ENCODE results near the gene NFATC1. TPM values are rescaled to one million over a fixed set of nuclear protein-coding genes. Genes with fewer than 3 reads are reported as not detected.
A peak's percentile ranks its signal among the peaks of the same experiment; 100 is the strongest.

Gene NFATC1
- total RNA-seq, 2 experiments from 2014 or later: 36.9 to 37.1 TPM

GRCh38 chr18:79418642-79419041, 22.9 kb downstream of the NFATC1 start:
- no peaks in the 10 kb centered on the region for H3K9me3 Mint-ChIP-seq
- H3K36me3 Mint-ChIP-seq (ENCODE audit: low read depth): peaks cover 13% of the 10 kb centered on the region
- no peak overlapping the region for H3K4me3 Mint-ChIP-seq
- DNase-seq: no peak
- no peaks in the 10 kb centered on the region for H3K4me1 Mint-ChIP-seq
- no peak overlapping the region for H3K27ac Mint-ChIP-seq
- POLR2A ChIA-PET: no interaction called here
- CTCF ChIA-PET: interaction anchor here (1.0 kb wide), 1 partner anchor 13 kb away, joined by 5 read pairs; no protein-coding TSS in a partner anchor
- H3K27me3 Mint-ChIP-seq: no peaks in the 10 kb centered on the region

- peaks cover 8% of the 10 kb centered on the region for H3K4me1 Mint-ChIP-seq
- POLR2A ChIA-PET: no interaction called here
- no peaks in the 10 kb centered on the region for H3K9me3 Mint-ChIP-seq
- H3K36me3 Mint-ChIP-seq (ENCODE audit: low read depth): peaks cover 8% of the 10 kb centered on the region
- H3K27ac Mint-ChIP-seq: no peak overlapping the region
- H3K4me3 Mint-ChIP-seq: no peak overlapping the region
- CTCF ChIA-PET: no interaction called here
- no peak for DNase-seq
- no peaks in the 10 kb centered on the region for H3K27me3 Mint-ChIP-seq
These were observed 24.5 kb downstream of the NFATC1 start for GRCh38 chr18:79420033-79420745.

- CTCF ChIA-PET: interaction anchor here (0.5 to 1.1 kb wide), 3 partner anchors 15 to 109 kb away, joined by 3 to 5 read pairs (median 3); no protein-coding TSS in a partner anchor
- Mint-ChIP-seq H3K9me3 (no peaks in the 10 kb centered on the region), H3K4me1 (peaks cover 13% of the 10 kb centered on the region), H3K27me3 (no peaks in the 10 kb centered on the region), H3K4me3 (no peak overlapping the region), H3K36me3 (ENCODE audit: low read depth) (peaks cover 8% of the 10 kb centered on the region), H3K27ac (no peak overlapping the region)
- DNase-seq: no peak
- POLR2A ChIA-PET: no interaction called here
These were observed 25.6 kb downstream of the NFATC1 start for GRCh38 chr18:79421275-79421857.

- Mint-ChIP-seq H3K4me1 (peaks cover 13% of the 10 kb centered on the region), H3K36me3 (ENCODE audit: low read depth) (peaks cover 8% of the 10 kb centered on the region), H3K27ac (no peak overlapping the region), H3K27me3 (no peaks in the 10 kb centered on the region), H3K9me3 (no peaks in the 10 kb centered on the region), H3K4me3 (no peak overlapping the region)
- ChIA-PET POLR2A (no interaction called here), CTCF (interaction anchor here (0.5 to 1.1 kb wide), 3 partner anchors 16 to 108 kb away, joined by 3 to 5 read pairs (median 3); no protein-coding TSS in a partner anchor)
- DNase-seq: no peak
These were observed 26.5 kb downstream of the NFATC1 start for GRCh38 chr18:79422022-79422782.

- ChIA-PET CTCF (no interaction called here), POLR2A (no interaction called here)
- no peak overlapping the region for H3K4me3 Mint-ChIP-seq
- H3K36me3 Mint-ChIP-seq (ENCODE audit: low read depth): peaks cover 8% of the 10 kb centered on the region
- DNase-seq: no peak
- peaks cover 13% of the 10 kb centered on the region for H3K4me1 Mint-ChIP-seq
- no peak overlapping the region for H3K27ac Mint-ChIP-seq
- no peaks in the 10 kb centered on the region for H3K27me3 Mint-ChIP-seq
- H3K9me3 Mint-ChIP-seq: no peaks in the 10 kb centered on the region
These were observed 27.0 kb downstream of the NFATC1 start for GRCh38 chr18:79422783-79423165.

GRCh38 chr18:79423211-79424007, 27.7 kb downstream of the NFATC1 start:
- POLR2A ChIA-PET: no interaction called here
- Mint-ChIP-seq H3K27ac (no peak overlapping the region), H3K4me1 (peaks cover 16% of the 10 kb centered on the region), H3K36me3 (ENCODE audit: low read depth) (peaks cover 8% of the 10 kb centered on the region), H3K27me3 (no peaks in the 10 kb centered on the region), H3K9me3 (no peaks in the 10 kb centered on the region), H3K4me3 (no peak overlapping the region)
- CTCF ChIA-PET: no interaction called here
- no peak for DNase-seq

GRCh38 chr18:79424008-79424565, 28.4 kb downstream of the NFATC1 start:
- Mint-ChIP-seq H3K4me3 (no peak overlapping the region), H3K4me1 (peaks cover 16% of the 10 kb centered on the region), H3K27ac (peak overlapping the region; percentile 65), H3K36me3 (ENCODE audit: low read depth) (peaks cover 8% of the 10 kb centered on the region), H3K27me3 (no peaks in the 10 kb centered on the region), H3K9me3 (no peaks in the 10 kb centered on the region)
- POLR2A ChIA-PET: no interaction called here
- no peak for DNase-seq
- CTCF ChIA-PET: no interaction called here

- no peak for DNase-seq
- no peaks in the 10 kb centered on the region for H3K27me3 Mint-ChIP-seq
- H3K9me3 Mint-ChIP-seq: no peaks in the 10 kb centered on the region
- no peak overlapping the region for H3K27ac Mint-ChIP-seq
- ChIA-PET POLR2A (no interaction called here), CTCF (no interaction called here)
- no peak overlapping the region for H3K4me3 Mint-ChIP-seq
- H3K4me1 Mint-ChIP-seq: peaks cover 21% of the 10 kb centered on the region
- H3K36me3 Mint-ChIP-seq (ENCODE audit: low read depth): peaks cover 10% of the 10 kb centered on the region
These were observed 29.3 kb downstream of the NFATC1 start for GRCh38 chr18:79424880-79425568.

- no peaks in the 10 kb centered on the region for H3K9me3 Mint-ChIP-seq
- H3K36me3 Mint-ChIP-seq (ENCODE audit: low read depth): peaks cover 10% of the 10 kb centered on the region
- ChIA-PET POLR2A (no interaction called here), CTCF (interaction anchor here (1.1 kb wide), 1 partner anchor 114 kb away, joined by 3 read pairs; no protein-coding TSS in a partner anchor)
- peaks cover 21% of the 10 kb centered on the region for H3K4me1 Mint-ChIP-seq
- H3K4me3 Mint-ChIP-seq: no peak overlapping the region
- DNase-seq: no peak
- no peak overlapping the region for H3K27ac Mint-ChIP-seq
- H3K27me3 Mint-ChIP-seq: no peaks in the 10 kb centered on the region
These were observed 29.8 kb downstream of the NFATC1 start for GRCh38 chr18:79425569-79425886.

- Mint-ChIP-seq H3K27me3 (no peaks in the 10 kb centered on the region), H3K9me3 (no peaks in the 10 kb centered on the region), H3K36me3 (ENCODE audit: low read depth) (peaks cover 10% of the 10 kb centered on the region), H3K27ac (no peak overlapping the region), H3K4me1 (peaks cover 24% of the 10 kb centered on the region), H3K4me3 (no peak overlapping the region)
- CTCF ChIA-PET: interaction anchor here (0.7 to 1.1 kb wide), 4 partner anchors 9 to 113 kb away, joined by 3 read pairs; no protein-coding TSS in a partner anchor
- no peak for DNase-seq
- POLR2A ChIA-PET: no interaction called here
These were observed 30.9 kb downstream of the NFATC1 start for GRCh38 chr18:79426376-79427300.

GRCh38 chr18:79427368-79428225, 31.9 kb downstream of the NFATC1 start:
- POLR2A ChIA-PET: no interaction called here
- CTCF ChIA-PET: interaction anchor here (0.7 to 1.3 kb wide), 5 partner anchors 8 to 23 kb away, joined by 3 read pairs; no protein-coding TSS in a partner anchor
- peaks cover 10% of the 10 kb centered on the region for H3K36me3 Mint-ChIP-seq (ENCODE audit: low read depth)

More at GRCh38 chr18:79427368-79428225, 31.9 kb downstream of the NFATC1 start:
- Mint-ChIP-seq H3K9me3 (no peaks in the 10 kb centered on the region), H3K4me1 (peaks cover 24% of the 10 kb centered on the region), H3K27ac (no peak overlapping the region), H3K27me3 (no peaks in the 10 kb centered on the region), H3K4me3 (no peak overlapping the region)
- no peak for DNase-seq

All from activated CD4-positive, alpha-beta T cell treated with anti-CD3 and anti-CD28 coated beads, Interleukin-2, amount 10 ng/mL, durations not matched to agents 7 days and 5 days (primary cell).